T47D (cell line): Measurements from ENCODE around the gene LGR6.

Source experiments
- DNase-seq, 2 experiments: peaks; one replicate each; pipeline versions ENCODE4 v3.0.0 to v3.0.0-alpha.2; 2011 to 2012; ENCODE audit warnings: low read depth in 1 of 2, low spot score in 1 of 2
- JUND ChIP-seq: IDR thresholded peaks from 2 replicates; pipeline ENCODE4 v1.6.1; 2012; ENCODE audit warnings: low read depth
- in situ Hi-C: cut with HindIII; loops from 2 replicates; pipeline ENCODE4 v1.10.0; 2016; ENCODE audit warnings: low sequenced_read_pairs, low pct_unique_long_range_greater_than_20kb

Gene LGR6

GRCh38 chr1:202154148-202154765 is 39.3 kb upstream of the LGR6 start:
- in situ Hi-C loops = no loop called here
- no peak for TF ChIP-seq JUND
- no peak for DNase-seq

- in situ Hi-C loops = no loop called here
- TF ChIP-seq JUND = no peak
- DNase-seq = peak; percentile 49 to 93
Observed at GRCh38 chr1:202154766-202155477, 38.7 kb upstream of the LGR6 start.

DNA sequence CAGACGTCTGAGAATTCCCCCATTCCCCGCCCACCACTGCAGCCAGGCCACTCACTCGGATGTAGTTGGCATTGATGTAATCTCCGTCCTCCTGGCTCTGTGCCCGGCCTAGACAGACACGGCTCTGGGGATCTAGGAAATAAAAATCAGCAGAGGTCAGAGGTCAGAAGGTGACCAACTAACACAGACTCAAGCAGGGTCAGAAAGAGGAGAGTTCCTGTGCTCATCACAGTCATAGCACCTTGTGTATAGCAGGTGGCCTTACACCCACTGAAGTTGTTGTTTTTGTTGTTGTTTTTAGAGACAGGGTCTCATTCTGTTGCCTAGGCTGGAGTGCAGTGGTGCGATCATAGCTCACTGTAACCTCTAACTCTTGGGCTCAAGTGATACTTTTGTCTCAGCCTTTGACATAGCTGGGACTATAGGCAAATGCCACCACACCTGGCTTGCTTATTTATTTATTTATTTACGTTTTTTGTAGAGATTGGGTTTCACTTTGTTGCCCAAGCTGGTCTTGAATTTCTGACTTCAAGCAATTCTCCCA is 38.0 kb upstream of the LGR6 start:
- in situ Hi-C loops = no loop called here
- DNase-seq = no peak
- TF ChIP-seq JUND = no peak

GRCh38 chr1:202156590-202156989 is 37.0 kb upstream of the LGR6 start:
- TF ChIP-seq JUND = no peak
- DNase-seq = no peak
- in situ Hi-C loops = no loop called here

DNA sequence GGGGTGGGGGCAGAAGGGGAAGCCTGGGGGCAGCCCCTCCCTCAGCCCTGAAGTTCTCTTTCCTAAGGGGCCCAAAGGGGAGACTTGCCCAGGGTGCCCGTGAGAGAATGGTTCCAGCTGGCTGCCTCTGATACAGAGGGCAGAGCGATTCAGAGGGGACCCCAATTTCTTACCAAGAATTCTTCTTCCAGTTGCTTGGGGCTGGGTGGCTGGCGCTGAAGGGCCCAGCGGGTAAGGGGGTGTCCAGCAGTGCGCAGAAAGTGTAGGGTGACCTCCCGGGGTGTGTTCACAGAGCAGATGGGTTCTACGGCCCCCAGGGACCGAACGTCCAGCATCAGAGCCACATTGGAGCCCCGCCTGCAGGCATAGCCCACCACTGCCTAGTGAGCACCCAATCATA is 35.7 kb upstream of the LGR6 start:
- in situ Hi-C loops = no loop called here
- DNase-seq = no peak
- no peak for TF ChIP-seq JUND

- in situ Hi-C loops = no loop called here
- DNase-seq = no peak
- no peak for TF ChIP-seq JUND
Observed at GRCh38 chr1:202158810-202159533, 34.6 kb upstream of the LGR6 start.

- TF ChIP-seq JUND = no peak
- DNase-seq = no peak
- in situ Hi-C loops = no loop called here
Observed at GRCh38 chr1:202159534-202160371, 33.8 kb upstream of the LGR6 start.

DNA sequence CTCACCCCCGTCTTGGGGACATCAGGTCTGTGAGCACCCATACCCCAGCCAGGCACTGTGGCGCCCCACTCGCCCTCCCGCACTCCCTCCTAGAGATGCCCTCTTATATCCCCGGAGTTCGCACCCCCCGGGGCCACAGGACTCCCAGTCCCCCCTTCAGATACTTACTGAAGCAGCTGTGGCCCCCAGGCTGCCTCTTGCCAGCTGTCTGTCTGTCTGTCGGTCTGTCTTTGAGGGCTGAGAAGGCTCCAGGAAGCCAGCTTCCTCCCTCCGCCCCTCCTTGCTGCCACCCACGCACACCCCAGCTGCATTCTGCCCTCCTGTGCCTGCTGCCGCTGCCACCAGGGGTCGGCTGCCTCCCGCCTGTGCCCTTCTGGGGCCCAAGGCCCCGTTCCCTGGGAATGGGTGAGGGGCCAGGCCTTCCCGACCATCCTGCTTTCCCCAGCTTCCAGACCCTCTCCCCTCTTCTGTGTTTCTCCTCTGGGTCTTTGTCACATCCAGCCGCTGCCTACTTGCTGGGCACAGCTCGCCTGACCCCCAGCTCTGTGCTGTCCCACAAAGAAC is 33.1 kb upstream of the LGR6 start, which contains the start of gene PTPN7:
Gene PTPN7 (minus strand): TSS at position 226 of the 564 bp plus-strand sequence. CDS start 1,200 bp downstream, outside the sequence.
- no peak for DNase-seq
- no peak for TF ChIP-seq JUND
- in situ Hi-C loops = no loop called here

GRCh38 chr1:202161151-202162046 is 32.2 kb upstream of the LGR6 start:
- in situ Hi-C loops = no loop called here
- no peak for TF ChIP-seq JUND

GRCh38 chr1:202162047-202162417 is 31.6 kb upstream of the LGR6 start:
- in situ Hi-C loops = no loop called here
- no peak for TF ChIP-seq JUND
- DNase-seq = no peak

More at GRCh38 chr1:202161151-202162046, 32.2 kb upstream of the LGR6 start:
- no peak for DNase-seq
